Suppressor macrophage treated with lipopolysaccharide for 1 hour (primary cell): ENCODE measurements around the gene GGT5.
A peak's percentile ranks its signal among the peaks of the same experiment; 100 is the strongest.
"Not testable (repeated sequence)": the region's sequence is repeated elsewhere in the genome, so short reads cannot be mapped to it uniquely, and the experiment has no call there.

Source experiments
- DNase-seq, 3 donors: peaks; one replicate each; pipeline ENCODE4 v3.0.0-alpha.2; 2020 to 2022

GGT5 gene

DNA sequence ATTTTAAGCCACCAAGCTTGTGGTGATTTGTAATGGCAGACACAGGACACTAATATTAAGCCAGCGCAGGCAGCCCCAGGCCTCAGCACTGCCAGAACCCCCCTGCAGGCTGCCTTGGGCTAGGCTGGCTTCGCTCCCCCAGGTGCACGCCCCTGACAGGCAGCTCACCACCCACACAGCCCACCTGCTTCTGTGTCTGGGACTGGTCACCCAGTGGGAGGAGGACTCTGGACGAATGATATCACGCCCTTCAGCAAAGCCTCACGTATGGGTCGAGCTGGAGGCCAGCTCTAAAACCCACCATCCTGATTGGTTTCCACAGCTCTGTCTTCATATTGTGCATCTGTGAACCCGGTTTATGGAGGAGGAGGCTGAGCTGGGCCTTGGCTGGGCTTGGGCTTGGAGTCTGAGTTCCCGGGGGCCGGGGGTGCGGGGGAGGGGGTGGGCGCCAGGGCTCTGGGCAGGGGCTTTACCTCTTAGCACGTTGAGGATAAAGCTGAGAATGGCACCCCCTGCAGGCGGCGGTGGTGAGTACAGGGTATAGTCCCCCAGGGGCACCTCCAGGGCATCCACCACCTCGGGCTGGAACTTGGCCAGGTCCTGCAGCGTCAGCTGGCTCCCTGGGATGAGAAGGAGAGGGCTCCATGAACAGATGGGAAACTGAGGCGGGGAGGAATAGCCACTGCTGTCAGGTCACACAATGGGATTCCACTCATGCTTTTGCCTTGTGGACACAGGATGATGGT is 13.8 kb downstream of the GGT5 start:
- peak; percentile 60 to 83 (median 68) for DNase-seq

DNA sequence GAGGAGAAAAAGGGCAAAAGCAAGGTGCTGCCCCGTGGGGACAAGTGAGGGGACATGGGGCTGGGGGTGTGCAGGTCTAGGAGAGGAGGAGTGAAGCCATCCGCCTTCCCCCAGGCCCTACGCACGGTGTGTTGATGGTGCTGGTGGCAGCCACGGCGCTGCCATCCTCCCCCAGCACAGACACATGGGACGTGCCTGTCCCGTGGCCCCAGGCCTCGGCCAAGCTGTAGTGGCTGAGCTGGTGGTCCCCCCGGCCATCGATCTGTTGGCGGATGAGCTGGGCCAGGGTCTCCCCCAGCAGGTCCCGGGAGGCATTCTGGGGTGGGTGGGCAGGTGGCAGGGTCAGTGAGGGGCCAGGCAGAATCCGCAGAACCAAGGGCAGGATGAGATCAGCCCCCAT is 18.9 kb downstream of the GGT5 start:
- no peak for DNase-seq

DNA sequence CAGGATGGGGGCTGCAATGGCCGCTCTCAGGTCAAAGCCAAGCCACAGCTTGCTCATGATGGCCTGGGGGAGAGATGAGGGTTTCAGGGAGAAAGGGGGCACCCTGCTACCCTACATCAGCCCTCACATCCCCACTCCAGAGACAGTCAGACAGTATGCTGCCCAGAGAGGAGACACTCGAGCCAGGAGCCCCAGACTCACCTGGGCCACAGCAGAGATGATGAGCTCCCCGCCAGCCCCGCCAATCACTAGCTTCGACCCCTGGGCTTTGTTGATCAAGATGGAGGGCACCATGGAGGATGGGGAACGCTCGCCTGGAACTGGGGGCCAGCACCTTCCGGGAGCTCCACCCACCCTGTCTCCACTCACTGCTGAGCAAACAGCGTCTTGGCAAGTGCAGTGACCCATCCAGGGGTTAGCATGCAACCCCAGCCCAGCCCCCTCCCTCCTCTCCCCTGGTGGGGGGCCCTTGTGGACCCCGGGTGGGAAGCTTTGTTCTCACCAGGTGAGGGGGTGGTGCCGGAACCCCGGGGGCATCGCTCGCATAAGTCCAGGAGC is 19.8 kb downstream of the GGT5 start:
- DNase-seq, result no peak

DNA sequence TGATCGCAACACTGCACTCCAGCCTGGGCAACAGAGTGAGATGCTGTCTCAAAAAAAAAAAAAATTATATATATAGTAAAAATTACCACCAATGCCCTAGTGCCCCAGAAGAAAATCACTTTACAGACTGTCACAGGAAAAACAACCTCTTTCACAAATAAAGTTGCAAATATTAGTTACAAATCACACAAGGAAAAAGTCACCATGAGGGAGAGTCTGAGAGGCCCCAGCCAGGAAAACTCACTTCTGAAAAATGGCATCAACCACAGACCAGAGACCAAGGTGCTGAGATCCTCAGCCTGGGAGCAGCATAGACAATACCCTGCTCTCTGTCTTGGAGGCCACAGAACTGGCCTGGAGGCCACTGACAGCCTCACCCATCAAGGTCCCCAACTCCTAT is 20.4 kb downstream of the GGT5 start:
- DNase-seq, result no peak

DNA sequence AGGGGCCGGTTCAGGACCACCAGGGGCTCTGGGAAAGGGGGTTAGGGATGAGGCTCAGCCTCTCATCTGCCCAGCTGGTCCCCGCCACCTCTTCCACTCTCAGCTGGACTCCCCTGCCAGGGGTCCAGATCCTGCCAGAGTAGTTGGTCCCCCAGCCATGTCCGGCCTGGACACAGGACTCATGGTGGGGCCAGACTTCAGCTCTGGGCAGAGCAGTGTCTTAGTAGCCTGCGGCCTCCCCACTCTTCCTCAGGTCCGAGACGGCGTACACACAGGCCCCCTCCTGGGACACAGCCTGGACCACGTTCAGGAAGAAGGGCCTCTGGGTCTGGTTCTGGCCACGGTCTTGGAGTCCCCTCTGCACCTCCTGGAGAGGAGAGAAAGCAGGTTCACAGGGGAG is 25.1 kb downstream of the GGT5 start:
- DNase-seq, result no peak

DNA sequence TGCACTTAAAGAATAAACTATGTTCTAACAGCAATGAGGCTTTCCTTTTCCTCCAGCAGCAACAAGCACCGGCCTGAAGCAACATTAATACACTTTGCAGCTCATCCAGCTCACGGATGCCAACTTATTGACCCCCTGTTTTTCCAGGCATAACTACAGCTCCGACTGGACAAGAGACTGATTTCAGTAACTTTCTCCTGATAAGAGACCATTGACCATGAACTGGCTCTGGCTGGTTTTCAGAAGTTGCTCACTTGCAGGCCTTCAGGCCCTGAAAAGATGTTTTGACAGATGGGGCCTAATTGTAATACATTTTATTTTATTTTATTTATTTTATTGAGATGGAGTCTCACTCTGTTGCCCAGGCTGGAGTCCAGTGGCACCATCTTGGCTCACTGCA is 27.5 kb downstream of the GGT5 start:
- no peak for DNase-seq

DNA sequence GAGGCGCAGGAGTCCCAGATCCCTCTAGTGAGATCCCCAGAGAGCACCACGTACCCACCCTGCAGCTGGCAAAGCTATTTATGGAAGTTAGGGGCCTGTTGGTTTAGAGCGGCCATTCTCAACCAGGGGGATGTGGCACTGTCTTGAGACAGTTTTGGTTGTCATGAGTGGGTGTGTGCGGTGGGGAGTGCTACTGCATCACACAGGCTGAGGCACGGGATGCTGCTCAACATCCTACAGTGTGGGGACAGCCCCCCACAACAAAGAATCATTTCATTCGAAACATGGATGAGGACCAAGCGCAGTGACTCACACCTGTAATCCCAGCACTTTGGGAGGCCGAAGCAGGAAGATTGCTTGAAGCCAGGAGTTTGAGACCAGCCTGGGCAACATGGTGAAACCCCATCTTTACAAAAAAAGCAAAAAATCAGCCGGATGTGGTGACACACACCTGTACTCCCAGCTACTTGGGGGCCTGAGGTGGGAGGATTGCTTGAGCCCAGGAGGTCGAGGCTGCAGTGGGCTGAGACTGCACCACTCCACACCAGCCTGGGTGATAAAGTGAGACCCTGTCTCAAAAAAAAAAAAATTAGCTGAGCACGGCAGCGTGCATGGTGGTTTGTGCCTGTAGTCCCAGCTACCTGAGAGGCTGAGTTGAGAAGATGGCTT is 28.2 kb downstream of the GGT5 start:
- no peak for DNase-seq

DNA sequence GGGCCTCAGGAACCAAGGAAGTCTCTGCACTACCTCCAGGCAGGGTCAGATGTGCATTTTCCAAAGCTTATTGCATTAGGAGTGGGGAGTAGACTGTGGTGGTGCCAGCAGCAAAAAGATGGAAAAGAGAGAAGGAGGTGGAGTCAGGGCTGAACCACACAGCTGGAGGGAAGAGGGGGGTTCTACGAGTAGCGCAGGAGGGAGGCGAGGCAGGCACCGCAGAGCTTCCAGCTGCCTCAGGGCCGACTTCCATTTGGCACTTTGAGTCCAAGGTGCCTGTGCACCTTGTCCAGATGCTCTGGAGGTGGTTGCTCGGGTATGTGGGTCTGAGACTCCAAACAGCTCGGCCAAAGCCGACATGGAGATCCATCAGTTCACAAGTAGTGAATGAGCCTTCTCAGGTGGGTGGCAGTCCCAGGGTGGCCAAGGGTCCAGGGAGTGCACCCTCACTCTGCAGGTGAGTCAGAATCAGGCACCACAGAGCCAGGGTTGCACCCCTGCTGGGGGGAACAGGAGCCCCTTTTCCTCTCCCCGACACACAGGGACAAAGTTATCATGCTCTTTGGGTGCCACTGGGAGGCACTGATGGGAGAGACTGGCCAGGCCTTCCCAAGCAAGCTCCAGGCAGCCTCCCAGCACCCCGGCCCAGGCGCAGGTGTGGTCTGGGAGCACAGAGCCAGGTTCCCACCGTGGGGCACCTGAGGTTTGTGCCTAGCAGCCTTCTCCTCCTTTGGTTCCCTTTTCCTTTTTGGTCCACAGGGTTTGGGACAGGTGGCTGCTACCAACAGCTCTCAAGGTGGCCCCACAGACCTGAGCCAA is 30.2 kb downstream of the GGT5 start:
- no peak for DNase-seq

DNA sequence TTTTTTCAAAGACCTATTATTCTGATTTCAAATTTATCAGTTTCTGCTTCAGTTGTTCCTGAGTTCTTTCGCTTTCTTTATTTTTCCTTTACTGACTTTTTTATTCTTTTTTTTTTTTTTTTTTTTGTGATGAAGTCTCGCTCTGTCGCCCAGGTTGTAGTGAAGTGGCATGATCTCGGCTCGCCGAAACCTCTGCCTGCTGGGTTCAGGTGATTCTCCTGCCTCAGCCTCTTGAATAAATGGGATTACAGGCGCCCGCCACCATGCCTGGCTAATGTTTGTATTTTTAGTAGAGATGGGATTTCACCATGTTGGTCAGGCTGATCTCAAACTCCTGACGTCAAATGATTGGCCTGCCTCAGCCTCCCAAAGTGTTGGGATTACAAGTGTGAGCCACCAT is 31.8 kb downstream of the GGT5 start:
- DNase-seq, result not testable (repeated sequence)

DNA sequence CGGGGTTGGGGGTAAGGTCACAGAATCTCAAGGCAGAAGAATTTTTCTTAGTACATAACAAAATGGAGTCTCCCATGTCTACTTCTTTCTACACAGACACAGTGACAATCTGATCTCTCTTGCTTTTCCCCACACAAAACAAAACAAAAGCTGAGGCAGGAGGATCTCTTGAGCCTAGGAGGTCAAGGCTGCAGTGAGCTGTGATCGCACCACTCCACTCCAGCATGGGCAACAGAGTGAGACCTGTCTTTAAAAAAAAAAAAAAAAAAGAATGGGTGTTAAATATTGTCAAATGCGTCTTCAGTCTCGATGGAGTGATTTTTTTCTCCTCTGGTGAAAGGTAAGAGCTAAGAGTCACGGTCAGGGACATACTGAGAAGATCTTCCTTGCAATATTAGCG is 33.2 kb downstream of the GGT5 start:
- not testable (repeated sequence) for DNase-seq

DNA sequence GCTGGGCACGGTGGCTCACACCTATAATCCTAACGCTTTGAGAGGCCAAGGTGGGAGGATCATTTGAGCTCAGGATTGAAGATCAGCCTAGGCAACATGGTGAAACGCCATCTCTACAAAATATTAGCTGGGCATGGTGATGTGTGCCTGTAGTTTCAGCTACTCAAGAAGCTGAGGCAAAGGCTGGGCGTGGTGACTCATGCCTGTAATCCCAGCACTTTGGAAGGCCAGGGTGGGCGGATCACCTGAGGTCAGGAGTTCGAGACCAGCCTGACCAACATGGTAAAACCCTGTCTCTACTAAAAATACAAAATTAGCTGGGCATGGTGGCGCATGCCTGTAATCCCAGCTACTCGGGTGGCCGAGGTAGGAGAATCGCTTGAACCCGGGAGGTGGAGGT is 34.5 kb downstream of the GGT5 start:
- peak in 2 of 3 donors; percentile 29 to 30 for DNase-seq

DNA sequence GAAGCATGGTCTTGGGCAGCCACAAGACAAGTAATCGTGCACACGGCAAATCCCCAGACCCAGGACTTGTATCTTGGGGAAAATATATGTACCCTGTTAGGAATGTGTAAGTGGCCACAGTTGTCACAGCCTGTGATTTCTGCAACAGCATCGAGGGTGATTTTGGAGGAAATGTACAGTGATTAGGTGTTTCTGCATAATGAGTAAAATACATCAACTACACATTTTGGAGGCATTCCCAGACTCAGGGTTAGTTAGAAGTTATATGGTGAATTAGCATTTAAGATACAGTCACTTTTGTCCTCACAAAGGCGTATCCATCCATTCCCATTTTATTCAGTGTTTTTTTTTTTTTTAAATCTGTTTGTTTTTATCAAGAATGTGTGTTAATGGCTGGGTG is 35.2 kb downstream of the GGT5 start:
- no peak for DNase-seq

DNA sequence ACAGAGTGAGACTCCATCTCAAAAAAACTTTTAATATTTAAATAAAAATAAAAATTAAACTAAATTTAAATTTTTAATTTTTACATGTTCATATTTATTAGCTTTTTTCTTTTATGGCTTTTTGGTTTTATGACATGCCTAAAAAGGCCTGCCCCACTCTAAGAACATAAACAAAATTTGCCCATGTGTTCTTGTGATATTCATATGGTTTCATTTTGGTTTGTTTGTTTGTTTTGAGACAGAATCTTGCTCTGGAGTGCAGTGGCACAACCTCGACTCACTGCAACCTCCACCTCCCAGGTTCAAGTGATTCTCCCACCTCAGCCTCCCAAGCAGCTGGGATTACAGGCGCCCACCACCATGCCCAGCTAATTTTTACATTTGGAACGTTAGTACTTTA is 35.9 kb downstream of the GGT5 start:
- DNase-seq, result no peak

DNA sequence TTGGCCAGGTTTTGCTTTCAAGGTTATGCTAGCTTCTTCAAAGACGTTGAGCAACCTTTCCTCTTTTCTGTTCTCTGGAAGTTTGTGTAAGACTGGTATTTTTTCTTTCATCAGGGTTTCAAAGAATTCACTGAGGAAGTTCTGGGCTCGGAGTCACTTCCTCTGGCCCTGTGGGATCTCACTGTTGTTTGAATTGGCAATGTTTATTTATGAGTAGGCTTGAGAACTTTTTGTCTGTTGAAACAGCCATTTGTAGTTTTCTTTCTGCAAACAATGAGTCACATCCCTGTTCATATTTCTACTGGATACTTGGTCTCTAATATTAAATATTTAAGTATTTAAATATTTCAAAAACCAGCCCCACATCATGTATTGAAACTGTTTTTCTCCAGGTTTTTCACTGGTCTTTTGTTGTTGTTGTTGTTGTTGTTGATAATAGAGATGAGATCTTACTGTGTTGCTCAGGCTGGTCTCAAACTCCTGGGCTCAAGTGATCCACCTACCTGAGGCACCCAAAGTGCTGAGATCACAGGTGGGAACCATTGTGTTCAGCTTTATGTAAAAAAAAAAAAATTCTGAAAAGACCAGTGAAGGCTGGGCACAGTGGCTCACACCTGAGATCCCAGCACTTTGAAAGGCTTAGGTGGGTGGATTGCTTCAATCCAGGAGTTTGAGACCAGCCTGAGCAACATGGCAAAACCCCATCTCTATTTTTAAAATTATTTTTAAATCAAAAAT is 36.7 kb downstream of the GGT5 start:
- DNase-seq, result peak; percentile 90 to 99 (median 98)

DNA sequence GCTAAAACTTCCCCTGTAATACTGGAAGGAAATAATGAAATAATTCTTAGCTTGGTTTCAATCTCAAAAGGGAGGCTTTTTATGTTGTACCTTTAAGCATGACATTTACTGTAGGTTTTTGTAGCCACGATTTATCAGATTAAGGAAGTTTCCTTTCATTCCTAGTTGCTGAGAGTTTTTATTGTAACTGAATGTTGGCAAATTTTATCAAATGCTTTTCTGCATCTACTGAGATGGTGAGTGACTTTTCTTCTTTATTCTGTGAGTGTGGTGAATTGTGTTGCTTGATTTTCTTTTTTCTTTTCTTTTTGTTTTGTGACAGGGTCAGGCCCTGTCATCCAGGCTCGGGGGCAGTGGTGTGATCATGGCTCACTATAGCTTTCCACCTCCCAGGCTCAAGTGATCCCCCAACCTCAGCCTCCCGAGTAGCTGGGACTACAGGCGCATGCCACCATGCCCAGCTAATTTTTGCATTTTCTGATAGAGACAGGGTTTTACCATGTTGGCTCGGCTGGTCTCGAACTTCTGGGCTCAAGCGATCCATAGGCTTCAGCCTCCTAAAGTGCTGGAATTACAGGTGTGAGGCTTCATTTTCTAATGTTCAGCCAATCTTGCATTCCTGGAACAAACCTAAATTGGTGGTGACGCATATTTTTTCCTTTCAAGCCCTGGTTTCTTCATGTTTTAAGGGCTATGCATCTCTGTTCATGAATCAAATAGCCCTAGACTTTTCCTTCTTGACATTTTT is 37.4 kb downstream of the GGT5 start:
- peak in 2 of 3 donors; percentile 32 to 48 for DNase-seq

DNA sequence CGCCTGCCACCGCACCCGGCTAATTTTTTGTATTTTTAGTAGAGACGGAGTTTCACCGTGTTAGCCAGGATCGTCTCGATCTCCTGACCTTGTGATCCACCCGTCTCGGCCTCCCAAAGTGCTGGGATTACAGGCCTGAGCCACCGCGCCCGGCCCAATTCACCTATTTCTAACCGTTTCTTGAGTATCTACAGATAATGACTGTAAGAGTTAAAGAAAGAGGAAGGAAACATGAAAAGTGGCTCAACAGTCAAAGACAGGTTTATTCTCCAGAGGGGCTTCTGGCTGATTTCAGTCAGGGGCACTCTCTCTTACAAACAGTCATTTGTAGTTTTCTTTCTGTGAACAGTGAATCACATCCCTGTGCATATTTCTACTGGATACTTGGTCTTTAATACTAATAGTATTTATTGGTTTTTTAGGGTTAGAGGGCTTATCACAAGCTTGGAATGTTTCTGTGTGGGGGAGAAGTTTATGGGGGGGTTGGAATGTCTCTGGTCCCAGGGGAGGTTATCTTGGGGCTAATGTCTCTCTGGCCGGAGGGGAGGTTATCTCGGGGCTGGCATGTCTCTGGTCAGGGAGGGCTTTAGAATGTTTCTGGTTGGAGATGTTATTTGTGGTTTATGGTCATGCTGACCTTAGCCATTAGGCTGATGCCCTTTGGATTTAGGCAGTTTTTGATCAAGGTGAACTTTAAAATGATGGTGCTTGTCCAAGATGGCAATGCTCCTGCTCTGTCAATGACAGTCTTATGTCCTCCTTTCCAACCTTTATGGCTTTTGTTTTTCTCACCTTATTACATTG is 38.2 kb downstream of the GGT5 start:
- peak in 1 of 3 donors; percentile 30 for DNase-seq

DNA sequence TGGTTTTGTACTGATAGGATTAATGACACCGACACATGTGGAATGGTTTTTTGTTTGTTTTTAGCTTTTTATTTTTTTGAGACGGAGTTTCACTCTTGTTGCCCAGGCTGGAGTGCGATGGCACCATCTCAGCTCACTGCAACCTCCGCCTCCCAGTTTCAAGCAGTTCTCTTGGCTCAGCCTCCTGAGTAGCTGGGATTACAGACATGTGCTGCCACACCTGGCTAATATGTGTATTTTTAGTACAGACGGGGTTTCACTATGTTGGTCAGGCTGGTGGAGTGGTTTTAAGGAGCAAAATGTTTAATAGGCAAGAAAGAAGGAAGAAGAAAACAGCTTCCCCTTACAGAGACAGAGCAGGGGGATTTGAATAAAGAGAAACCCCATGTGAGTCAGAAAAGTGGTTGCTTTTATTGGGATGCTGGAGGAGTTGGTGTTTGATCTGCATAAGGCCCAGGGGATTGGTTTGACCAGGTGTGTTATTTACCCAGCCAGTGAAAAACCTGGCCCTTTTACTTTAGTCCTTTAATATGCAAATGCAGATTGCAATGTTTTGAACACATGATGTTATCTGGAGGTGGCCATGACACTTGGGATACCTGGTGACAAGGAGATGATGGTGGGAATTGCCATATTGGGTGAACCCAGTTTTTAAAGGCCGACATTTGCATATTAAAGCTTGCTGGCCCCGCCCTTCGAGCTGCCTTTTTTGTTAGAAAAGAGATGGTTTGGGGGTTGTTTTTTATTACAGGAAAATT is 39.3 kb downstream of the GGT5 start:
- peak; percentile 53 to 80 (median 74) for DNase-seq

DNA sequence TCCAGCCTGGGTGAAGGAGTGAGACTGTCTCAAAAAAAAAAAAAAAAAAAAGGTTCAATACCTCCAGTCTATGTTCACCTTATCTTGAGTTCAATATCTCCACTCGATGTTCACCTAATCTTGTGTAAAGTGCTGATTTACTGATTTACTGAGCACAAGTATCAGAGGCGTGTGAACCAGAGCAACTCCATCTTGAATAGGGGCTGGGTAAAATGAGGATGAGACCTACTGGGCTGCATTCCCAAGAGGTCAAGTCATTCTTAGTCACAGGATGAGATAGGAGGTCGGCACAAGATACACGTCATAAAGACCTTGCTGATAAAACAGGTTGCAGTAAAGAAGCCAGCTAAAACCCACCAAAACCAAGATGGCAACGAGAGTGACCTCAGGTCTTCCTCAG is 41.0 kb downstream of the GGT5 start:
- DNase-seq, result not testable (repeated sequence)

DNA sequence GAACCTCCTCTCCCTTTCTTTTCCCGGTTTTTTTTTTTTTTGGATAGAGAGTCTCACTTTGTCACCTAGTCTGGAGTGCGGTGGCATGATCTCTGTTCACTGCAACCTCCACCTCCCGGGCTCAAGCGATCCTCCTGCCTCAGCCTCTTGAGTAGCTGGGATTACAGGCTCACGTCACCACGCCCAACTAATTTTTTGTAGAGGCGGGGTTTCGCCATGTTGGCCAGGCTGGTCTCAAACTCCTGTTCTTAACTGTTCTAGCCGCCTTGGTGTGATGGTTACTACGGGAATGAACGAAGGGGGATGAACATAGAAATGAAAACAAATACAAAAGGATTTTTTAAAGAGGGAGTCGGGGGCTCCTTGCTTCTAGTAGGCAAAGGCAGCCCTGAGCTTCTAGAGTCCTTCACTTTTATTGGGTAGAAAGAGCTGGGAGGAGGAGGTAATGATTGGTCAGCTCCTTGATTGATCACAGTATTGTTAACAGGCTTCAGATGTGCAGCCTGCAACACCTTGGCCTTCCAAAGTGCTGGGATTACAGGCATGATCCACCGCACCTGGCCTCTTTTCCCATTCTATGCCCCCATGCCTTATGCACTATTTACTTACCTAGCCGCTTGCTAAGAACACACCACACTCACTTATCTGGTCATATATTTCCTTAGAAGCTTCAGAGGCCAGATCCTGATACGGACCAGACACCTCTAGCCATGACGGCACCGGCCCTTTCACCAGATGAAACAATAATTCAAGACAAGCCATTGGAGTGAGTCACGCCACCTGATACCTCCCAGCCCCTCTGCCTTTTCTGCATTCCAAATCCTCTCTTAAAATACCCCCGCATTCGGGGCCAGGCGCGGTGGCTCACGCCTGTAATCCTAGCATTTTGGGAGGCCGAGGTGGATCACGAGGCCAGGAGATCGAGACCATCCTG is 42.9 kb downstream of the GGT5 start:
- no peak for DNase-seq
